Gastrocnemius medialis (tissue), 4 donors: ENCODE measurements around the gene SLC35F6. TPM values are rescaled to one million over a fixed set of nuclear protein-coding genes. Genes with fewer than 3 reads are reported as not detected.

Source experiments
- ATAC-seq, 2 donors: fragments of 150-250 bp; one replicate each; pipeline ENCODE4 v1.9.1; 2016
- DNase-seq, 2 donors: peaks; one replicate each; pipeline ENCODE4 v3.0.0-alpha.2; 2019
- H3K27ac ChIP-seq, 4 donors: fragments of 200-600 bp; sonication (generic); 1 replicate in 1 of 4; 2 replicates in 3 of 4; pipeline ENCODE4 v1.5.1; 2016 to 2018; ENCODE audit warnings: mild to moderate bottlenecking in 2 of 4, moderate library complexity in 1 of 4
- H3K27me3 ChIP-seq, 3 donors: fragments of 200-600 bp; sonication (generic) in 2 of 3; 1 replicate in 1 of 3; 2 replicates in 2 of 3; pipeline versions ENCODE4 v1.5.1 to v1.6.0; 2016 to 2019; ENCODE audit warnings: mild to moderate bottlenecking in 1 of 3, moderate library complexity in 1 of 3
- H3K36me3 ChIP-seq, 2 donors: fragments of 200-600 bp; sonication (generic) in 1 of 2; one replicate each; pipeline ENCODE4 v1.5.1; 2017 to 2018
- H3K4me1 ChIP-seq, 2 donors: fragments of 200-600 bp; sonication (generic) in 1 of 2; one replicate each; pipeline ENCODE4 v1.5.1; 2016 to 2017; ENCODE audit warnings: mild to moderate bottlenecking in 2 of 2
- H3K4me3 ChIP-seq, 4 donors: fragments of 200-600 bp; sonication (generic) in 3 of 4; 1 replicate in 1 of 4; 2 replicates in 3 of 4; pipeline ENCODE4 v1.5.1; 2016 to 2019; ENCODE audit warnings: mild to moderate bottlenecking in 2 of 4
- H3K9me3 ChIP-seq, 3 donors: fragments of 200-600 bp; sonication (generic) in 2 of 3; 1 replicate in 1 of 3; 2 replicates in 2 of 3; pipeline ENCODE4 v1.5.1; 2016 to 2019
- CTCF ChIP-seq, 5 experiments: fragments of 450-650 bp in 3 of 5; fragments of 200-600 bp in 2 of 5; sonication (generic) in 2 of 5; IDR thresholded peaks in 4 of 5; conservative IDR thresholded peaks in 1 of 5; 1 replicate in 4 of 5; 2 replicates in 1 of 5; pipeline ENCODE4 v1.5.1; 2016 to 2019; ENCODE audit warnings: antibody characterized with exemption in 5 of 5, mild to moderate bottlenecking in 3 of 5, moderate library complexity in 3 of 5
- POLR2A ChIP-seq, 2 donors: fragments of 450-650 bp; IDR thresholded peaks; one replicate each; pipeline ENCODE4 v1.6.1; 2017; ENCODE audit warnings: antibody characterized with exemption in 2 of 2, mild to moderate bottlenecking in 2 of 2, moderate library complexity in 2 of 2
- in situ Hi-C, 4 donors: fragments of 200-750 bp; cut with MboI; loops; one replicate each; pipeline versions ENCODE4 v1.15.0 to v1.8.0; 2017; ENCODE audit warnings: low sequenced_read_pairs in 4 of 4
- intact Hi-C: fragments of 100-400 bp; cut with DNase I; formaldehyde crosslinking; loops from one replicate; pipeline ENCODE4 v1.15.1; 2023; ENCODE audit warnings: low total_unique reads
- total RNA-seq, 4 donors: library from RNA; depleted of rRNA; stranded (reverse); fragments of >200 nt; gene quantifications; one replicate each; pipeline versions ENCODE4 v1.1.0 to v1.2.3, GENCODE V29; 2016

The SLC35F6 gene
- total RNA-seq, 4 donors from 2014 or later: 37.8 to 54.5 (median 45.9) TPM

- no peak for TF ChIP-seq CTCF (IDR thresholded peaks at IDR 0.05 in 4 of 5, conservative IDR thresholded peaks at IDR 0.05 in 1 of 5)
- TF ChIP-seq POLR2A (IDR thresholded peaks at IDR 0.05): no peak
- Histone ChIP-seq H3K4me1 (no peaks in the 10 kb centered on the region), H3K27me3 (no peaks in the 10 kb centered on the region), H3K4me3 (no peak overlapping the region), H3K9me3 (no peaks in the 10 kb centered on the region), H3K27ac (no peak overlapping the region), H3K36me3 (no peaks in the 10 kb centered on the region)
- ATAC-seq (no peak), DNase-seq (no peak)
- intact Hi-C loops (no loop called here), in situ Hi-C loops (no loop called here)
Measured at GRCh38 chr2:26807788-26808460, 43.8 kb downstream of the SLC35F6 start.

- intact Hi-C loops: no loop called here
- Histone ChIP-seq H3K27ac (no peak overlapping the region), H3K36me3 (no peaks in the 10 kb centered on the region), H3K27me3 (no peaks in the 10 kb centered on the region), H3K4me1 (no peaks in the 10 kb centered on the region), H3K9me3 (no peaks in the 10 kb centered on the region), H3K4me3 (no peak overlapping the region)
- in situ Hi-C loops: no loop called here
- ATAC-seq (no peak), DNase-seq (no peak)
- TF ChIP-seq POLR2A (IDR thresholded peaks at IDR 0.05) (no peak), CTCF (IDR thresholded peaks at IDR 0.05 in 4 of 5, conservative IDR thresholded peaks at IDR 0.05 in 1 of 5) (no peak)
Measured at GRCh38 chr2:26809211-26809610, 45.1 kb downstream of the SLC35F6 start.

GRCh38 chr2:26809876-26810577, 45.9 kb downstream of the SLC35F6 start:
- DNase-seq (no peak), ATAC-seq (no peak)
- Histone ChIP-seq H3K4me3 (no peak overlapping the region), H3K4me1 (no peaks in the 10 kb centered on the region), H3K9me3 (no peaks in the 10 kb centered on the region), H3K36me3 (no peaks in the 10 kb centered on the region), H3K27ac (no peak overlapping the region), H3K27me3 (no peaks in the 10 kb centered on the region)
- intact Hi-C loops: no loop called here
- in situ Hi-C loops: no loop called here
- TF ChIP-seq POLR2A (IDR thresholded peaks at IDR 0.05): no peak
- no peak for TF ChIP-seq CTCF (IDR thresholded peaks at IDR 0.05 in 4 of 5, conservative IDR thresholded peaks at IDR 0.05 in 1 of 5)

GRCh38 chr2:26811261-26811660, 47.2 kb downstream of the SLC35F6 start:
- in situ Hi-C loops (no loop called here), intact Hi-C loops (no loop called here)
- Histone ChIP-seq H3K27me3 (peaks cover 0 to 6% (median 0%) of the 10 kb centered on the region in 3 donors), H3K4me3 (no peak overlapping the region), H3K36me3 (no peaks in the 10 kb centered on the region), H3K27ac (no peak overlapping the region), H3K9me3 (no peaks in the 10 kb centered on the region), H3K4me1 (no peaks in the 10 kb centered on the region)
- TF ChIP-seq POLR2A (IDR thresholded peaks at IDR 0.05): no peak
- DNase-seq (no peak), ATAC-seq (no peak)

- intact Hi-C loops (no loop called here), in situ Hi-C loops (no loop called here)
- H3K4me3 ChIP-seq: no peak overlapping the region
- no peaks in the 10 kb centered on the region for H3K9me3 ChIP-seq
- H3K27me3 ChIP-seq: peaks cover 0 to 6% (median 0%) of the 10 kb centered on the region in 3 donors
- DNase-seq: no peak
- TF ChIP-seq CTCF (IDR thresholded peaks at IDR 0.05 in 4 of 5, conservative IDR thresholded peaks at IDR 0.05 in 1 of 5): no peak
- TF ChIP-seq POLR2A (IDR thresholded peaks at IDR 0.05): no peak
- ATAC-seq: no peak
- H3K4me1 ChIP-seq: no peaks in the 10 kb centered on the region
- H3K36me3 ChIP-seq: no peaks in the 10 kb centered on the region
- H3K27ac ChIP-seq: no peak overlapping the region
Measured at GRCh38 chr2:26811791-26812694, 48.0 kb downstream of the SLC35F6 start.
